ENCODE measurements around the gene LRMDA. TPM values are rescaled to one million over a fixed set of nuclear protein-coding genes. Genes with fewer than 3 reads are reported as not detected.

LRMDA gene
- polyA plus RNA-seq, 2 of the 4 experiments (the other 2 are of a cell fraction) = 4.6 to 5.2 TPM

GRCh38 chr10:76444034-76444800 lies 1012.8 kb downstream of the LRMDA start (continued):
- no peak for TF ChIP-seq HOXA7 (CRISPR knock-in tag; IDR thresholded peaks at IDR 0.05)
- no peak for TF ChIP-seq HOXB5 (CRISPR knock-in tag; IDR thresholded peaks at IDR 0.05)
- no peak for TF ChIP-seq ZSCAN20 (CRISPR knock-in tag; IDR thresholded peaks at IDR 0.05)
- TF ChIP-seq ZC3H11A (IDR thresholded peaks at IDR 0.05) = no peak
- TF ChIP-seq FOSB (CRISPR knock-in tag; IDR thresholded peaks at IDR 0.05) = no peak
- TF ChIP-seq RAD21 (conservative IDR thresholded peaks at IDR 0.05 in 1 of 2, IDR thresholded peaks at IDR 0.05 in 1 of 2) = no peak
- no peak for TF ChIP-seq KDM5A (IDR thresholded peaks at IDR 0.05)
- no peak for TF ChIP-seq KDM1A (IDR thresholded peaks at IDR 0.05; ENCODE audit: low read depth)

- CTCF ChIA-PET = no interaction called here
- no peak overlapping the region for H3K4me3 ChIP-seq
- ATAC-seq = no peak
- FAIRE-seq = no peak
- no peaks in the 10 kb centered on the region for H3K4me1 ChIP-seq
- WGBS (ENCODE audit: missing lambda C conversion rate) = 0% methylated on average over 1 of the region's 1 CpG
- no peak for TF ChIP-seq ESRRA (IDR thresholded peaks at IDR 0.05; ENCODE audit: borderline replicate concordance, low read length)
- H3K9me3 ChIP-seq = no peaks in the 10 kb centered on the region
- no peak overlapping the region for H3K27ac ChIP-seq
- no peak for DNase-seq (ENCODE audit: low read depth in 1 of 2, low spot score in 1 of 2)
- no peak overlapping the region for H3K4me2 ChIP-seq
- POLR2A ChIA-PET = no interaction called here
Measured at GRCh38 chr10:76447578-76447977, 1016.2 kb downstream of the LRMDA start.

GRCh38 chr10:76451911-76452310 lies 1020.5 kb downstream of the LRMDA start:
- Histone ChIP-seq H3K4me2 (no peak overlapping the region), H3K27ac (no peak overlapping the region), H3K4me1 (no peaks in the 10 kb centered on the region), H3K4me3 (no peak overlapping the region), H3K9me3 (no peaks in the 10 kb centered on the region)
- no peak for FAIRE-seq
- no peak for DNase-seq (ENCODE audit: low read depth in 1 of 2, low spot score in 1 of 2)
- ChIA-PET POLR2A (no interaction called here), CTCF (no interaction called here)
- 67% methylated on average over 2 of the region's 2 CpGs for WGBS (ENCODE audit: missing lambda C conversion rate)
- ATAC-seq = no peak
- TF ChIP-seq MAZ (IDR thresholded peaks at IDR 0.05; ENCODE audit: borderline replicate concordance, low read depth, low read length) = no peak

- 56% methylated on average over 1 of the region's 1 CpG for WGBS (ENCODE audit: missing lambda C conversion rate)
- no peak overlapping the region for H3K27ac ChIP-seq
- POLR2A ChIA-PET = no interaction called here
- TF ChIP-seq ZNF302 (CRISPR knock-in tag; IDR thresholded peaks at IDR 0.05) (no peak), FOXS1 (CRISPR knock-in tag; IDR thresholded peaks at IDR 0.05) (no peak), ZSCAN20 (CRISPR knock-in tag; IDR thresholded peaks at IDR 0.05) (no peak), RAD21 (conservative IDR thresholded peaks at IDR 0.05 in 1 of 2, IDR thresholded peaks at IDR 0.05 in 1 of 2) (no peak), HOXB5 (CRISPR knock-in tag; IDR thresholded peaks at IDR 0.05) (no peak), TP53 (CRISPR knock-in tag; IDR thresholded peaks at IDR 0.05) (no peak), GATA3 (IDR thresholded peaks at IDR 0.05; ENCODE audit: borderline replicate concordance) (no peak), FOSB (CRISPR knock-in tag; IDR thresholded peaks at IDR 0.05) (no peak), MAX (IDR thresholded peaks at IDR 0.05) (no peak), ATOH8 (CRISPR knock-in tag; IDR thresholded peaks at IDR 0.05; ENCODE audit: low read depth) (no peak), BCL3 (IDR thresholded peaks at IDR 0.05) (no peak), ELK1 (IDR thresholded peaks at IDR 0.05; ENCODE audit: low read depth, low read length) (no peak), KDM5A (IDR thresholded peaks at IDR 0.05) (no peak), RNF2 (IDR thresholded peaks at IDR 0.05; ENCODE audit: borderline replicate concordance, low read depth) (no peak), JUNB (IDR thresholded peaks at IDR 0.05) (no peak), CHD2 (IDR thresholded peaks at IDR 0.05; ENCODE audit: low read length, partially characterized antibody) (no peak), REST (IDR thresholded peaks at IDR 0.05) (no peak)
- DNase-seq (ENCODE audit: low read depth in 1 of 2, low spot score in 1 of 2) (no peak), ATAC-seq (no peak), FAIRE-seq (no peak)
- no peak overlapping the region for H3K4me2 ChIP-seq
- H3K4me3 ChIP-seq = no peak overlapping the region
- CTCF ChIA-PET = no interaction called here
- H3K9me3 ChIP-seq = no peaks in the 10 kb centered on the region
- H3K4me1 ChIP-seq = no peaks in the 10 kb centered on the region
Measured at GRCh38 chr10:76453332-76453731, 1021.9 kb downstream of the LRMDA start.

Measured in A549 (cell line).